Brain microvascular endothelial cell (primary cell): ENCODE data around the gene RUVBL2.
A peak's percentile ranks its signal among the peaks of the same experiment; 100 is the strongest.

Experiments used
- DNase-seq: peaks from one replicate; pipeline ENCODE4 v3.0.0-alpha.2; 2020
- H3K27ac ChIP-seq: fragments of 250-450 bp; sonication (Bioruptor Pico); 2 replicates; pipeline ENCODE4 v1.5.1; 2020; ENCODE audit warnings: mild to moderate bottlenecking, moderate library complexity
- H3K27me3 ChIP-seq: fragments of 250-450 bp; sonication (Bioruptor Pico); replicated peaks from 2 replicates; pipeline ENCODE4 v1.5.1; 2020; ENCODE audit warnings: mild to moderate bottlenecking
- H3K36me3 ChIP-seq: fragments of 250-450 bp; sonication (Bioruptor Pico); replicated peaks from 2 replicates; pipeline ENCODE4 v1.5.1; 2020; ENCODE audit warnings: mild to moderate bottlenecking
- H3K4me3 ChIP-seq: 2 replicates; pipeline ENCODE4 v1.5.1; 2011; ENCODE audit warnings: low read depth, mild to moderate bottlenecking, control low read depth, low read length, moderate library complexity
- in situ Hi-C: cut with HindIII; loops from 2 replicates; pipeline ENCODE4 v1.10.0; 2017; ENCODE audit warnings: low sequenced_read_pairs, low pct_ligation_motif_present
- TF ChIP-seq, protein P1 (sequence below): IDR thresholded peaks from 2 replicates; pipeline ENCODE4 v1.5.1; 2011; ENCODE audit warnings: low read depth, mild to moderate bottlenecking, moderate library complexity, low read length, control low read depth, inconsistent platforms; ENCODE audit errors: missing control alignments

Gene RUVBL2

GRCh38 chr19:48950159-48950558 is 43.5 kb upstream of the RUVBL2 start:
- TF ChIP-seq, protein P1, sequence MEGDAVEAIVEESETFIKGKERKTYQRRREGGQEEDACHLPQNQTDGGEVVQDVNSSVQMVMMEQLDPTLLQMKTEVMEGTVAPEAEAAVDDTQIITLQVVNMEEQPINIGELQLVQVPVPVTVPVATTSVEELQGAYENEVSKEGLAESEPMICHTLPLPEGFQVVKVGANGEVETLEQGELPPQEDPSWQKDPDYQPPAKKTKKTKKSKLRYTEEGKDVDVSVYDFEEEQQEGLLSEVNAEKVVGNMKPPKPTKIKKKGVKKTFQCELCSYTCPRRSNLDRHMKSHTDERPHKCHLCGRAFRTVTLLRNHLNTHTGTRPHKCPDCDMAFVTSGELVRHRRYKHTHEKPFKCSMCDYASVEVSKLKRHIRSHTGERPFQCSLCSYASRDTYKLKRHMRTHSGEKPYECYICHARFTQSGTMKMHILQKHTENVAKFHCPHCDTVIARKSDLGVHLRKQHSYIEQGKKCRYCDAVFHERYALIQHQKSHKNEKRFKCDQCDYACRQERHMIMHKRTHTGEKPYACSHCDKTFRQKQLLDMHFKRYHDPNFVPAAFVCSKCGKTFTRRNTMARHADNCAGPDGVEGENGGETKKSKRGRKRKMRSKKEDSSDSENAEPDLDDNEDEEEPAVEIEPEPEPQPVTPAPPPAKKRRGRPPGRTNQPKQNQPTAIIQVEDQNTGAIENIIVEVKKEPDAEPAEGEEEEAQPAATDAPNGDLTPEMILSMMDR: no peak
- Histone ChIP-seq H3K4me3 (no peak overlapping the region), H3K36me3 (no peaks in the 10 kb centered on the region), H3K27ac (no peak overlapping the region), H3K27me3 (no peaks in the 10 kb centered on the region)
- DNase-seq: no peak
- in situ Hi-C loops: no loop called here

DNA sequence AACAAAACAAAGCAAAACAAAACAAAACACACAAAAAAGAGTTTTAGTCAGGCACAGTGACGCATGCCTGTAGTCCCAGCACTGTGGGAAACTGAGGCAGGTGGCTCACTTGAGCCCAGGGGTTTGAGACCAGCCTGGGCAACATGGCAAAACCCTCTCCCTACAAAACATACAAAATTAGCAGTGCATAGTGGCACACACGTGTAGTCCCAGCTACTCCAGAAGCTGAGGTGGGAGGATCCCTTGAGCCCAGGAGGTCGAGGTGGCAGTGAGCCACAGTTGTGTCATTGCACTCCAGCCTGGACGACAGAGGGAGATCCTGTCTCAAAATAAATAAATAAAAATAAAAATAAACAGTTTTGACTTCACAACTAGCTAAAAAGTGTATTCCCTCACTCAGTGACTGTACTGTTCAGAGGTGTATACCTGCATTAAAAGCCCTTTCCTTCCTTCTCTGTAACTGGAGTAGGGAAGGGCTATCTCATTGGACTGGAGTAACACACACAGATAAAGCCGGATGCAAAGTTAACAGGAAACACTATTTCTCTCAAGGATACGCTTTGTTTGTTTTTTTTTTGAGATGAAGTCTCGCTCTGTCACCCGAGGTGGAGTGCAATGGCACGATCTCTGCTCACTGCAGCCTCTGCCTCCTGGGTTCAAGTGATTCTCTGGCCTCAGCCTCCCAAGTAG is 42.7 kb upstream of the RUVBL2 start:
- in situ Hi-C loops: no loop called here
- H3K36me3 ChIP-seq: no peaks in the 10 kb centered on the region
- no peak overlapping the region for H3K4me3 ChIP-seq
- H3K27me3 ChIP-seq: no peaks in the 10 kb centered on the region
- no peak overlapping the region for H3K27ac ChIP-seq
- no peak for DNase-seq
- TF ChIP-seq, protein P1: no peak

DNA sequence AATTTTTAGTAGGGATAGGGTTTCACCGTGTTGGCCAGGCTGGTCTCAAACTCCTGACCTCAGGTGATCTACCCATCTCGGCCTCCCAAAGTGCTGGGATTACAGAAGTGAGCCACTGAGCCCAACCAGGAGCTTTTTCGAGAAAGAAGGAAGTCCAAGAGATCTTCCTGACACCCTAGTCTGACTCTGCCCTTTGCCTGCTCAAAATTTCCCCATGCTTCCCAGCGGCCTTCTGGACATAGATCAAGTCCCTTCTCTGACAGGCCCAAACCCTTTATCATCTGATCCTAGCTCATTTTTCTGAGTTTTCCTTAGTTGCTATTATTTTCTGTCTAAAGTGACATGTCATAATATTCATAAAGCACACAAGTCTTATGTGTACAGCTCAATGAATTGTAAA is 40.5 kb upstream of the RUVBL2 start:
- TF ChIP-seq, protein P1: no peak

DNA sequence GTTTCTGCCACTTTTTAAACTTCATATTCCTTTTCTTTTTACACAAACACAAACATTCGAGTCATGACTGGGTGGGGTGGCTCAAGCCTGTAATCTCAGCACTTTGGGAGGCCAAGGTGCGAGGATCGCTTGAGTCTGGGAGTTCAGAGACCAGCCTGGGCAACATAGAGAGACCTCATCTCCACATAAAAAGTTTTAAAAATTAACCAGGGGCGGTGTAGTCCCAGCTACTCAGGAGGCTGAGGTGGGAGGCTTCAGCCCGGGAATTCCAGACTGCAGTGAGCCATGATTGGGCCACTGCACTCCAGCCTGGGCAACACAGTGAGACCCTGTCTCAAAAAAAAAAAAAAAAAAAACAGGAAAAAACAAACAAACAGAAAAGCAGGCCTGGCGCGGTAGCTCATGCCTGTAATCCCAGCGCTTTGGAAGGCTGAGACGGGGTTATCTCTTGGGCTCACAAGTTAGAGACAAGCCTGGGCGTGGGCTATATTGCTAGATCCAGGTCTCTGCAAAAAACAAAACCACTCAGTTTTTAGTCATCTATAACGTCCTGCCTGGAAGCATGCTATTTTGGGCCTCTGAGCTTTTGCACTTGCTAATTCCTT is 39.6 kb upstream of the RUVBL2 start:
- no peak for DNase-seq
- H3K27me3 ChIP-seq: no peaks in the 10 kb centered on the region
- H3K27ac ChIP-seq: peak overlapping the region; percentile 8
- TF ChIP-seq, protein P1: no peak
- peaks cover 5% of the 10 kb centered on the region for H3K36me3 ChIP-seq
- peak overlapping the region; percentile 88 for H3K4me3 ChIP-seq
- in situ Hi-C loops: no loop called here

More for the DNA sequence above, 40.5 kb upstream of the RUVBL2 start:
- no peak overlapping the region for H3K4me3 ChIP-seq
- no peak overlapping the region for H3K27ac ChIP-seq
- peaks cover 3% of the 10 kb centered on the region for H3K36me3 ChIP-seq
- no peak for DNase-seq
- in situ Hi-C loops: no loop called here
- H3K27me3 ChIP-seq: no peaks in the 10 kb centered on the region

GRCh38 chr19:48954595-48955307 is 38.9 kb upstream of the RUVBL2 start, which contains the start of gene BAX:
Gene BAX (plus strand): TSS chr19:48954875. CDS start chr19:48954929, 54 bp downstream.
- peak within 1 kb of the TSS; percentile 88 for H3K4me3 ChIP-seq
- TF ChIP-seq, protein P1: peak; percentile 10
- H3K36me3 ChIP-seq: peaks cover 5% of the 10 kb centered on the region
- in situ Hi-C loops: no loop called here
- peak within 1 kb of the TSS; percentile 93 for H3K27ac ChIP-seq
- DNase-seq: peak; percentile 94
- no peaks in the 10 kb centered on the region for H3K27me3 ChIP-seq
